ENCODE results near the gene RNU4-1.
"Not testable (repeated sequence)": the region's sequence is repeated elsewhere in the genome, so short reads cannot be mapped to it uniquely, and the experiment has no call there.

Gene RNU4-1

DNA sequence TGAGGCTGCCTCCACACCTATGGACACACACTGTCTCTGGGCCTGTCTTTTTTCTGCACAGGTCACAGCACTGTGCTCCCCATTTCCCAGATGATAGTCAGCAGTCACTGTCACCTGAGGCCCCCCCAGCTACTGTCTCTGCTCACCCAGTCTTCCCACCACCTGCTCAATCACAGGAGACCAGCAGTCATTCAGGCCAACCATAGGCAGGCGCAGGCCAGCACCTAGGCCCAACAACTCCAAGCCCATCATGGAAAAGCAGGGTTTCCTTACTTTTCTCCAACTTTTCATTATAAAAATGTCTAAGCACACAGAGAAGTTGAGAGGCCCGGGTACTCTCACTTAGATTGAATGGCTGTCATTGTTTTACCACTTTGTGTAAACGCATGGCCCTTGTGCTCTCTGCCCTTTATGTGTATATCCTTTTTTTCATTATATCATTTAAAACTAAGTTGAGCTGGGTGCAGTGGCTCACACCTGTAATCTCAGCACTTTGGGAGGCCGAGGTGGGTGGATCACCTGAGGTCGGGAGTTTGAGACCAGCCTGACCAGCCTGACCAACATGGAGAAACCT, 34.6 kb downstream of the RNU4-1 start:
- DNase-seq (ENCODE audit: low read depth in 2 of 2): no peak

GRCh38 chr12:120257041-120257821, 35.8 kb downstream of the RNU4-1 start:
- no peak for DNase-seq (ENCODE audit: low read depth in 2 of 2)

DNA sequence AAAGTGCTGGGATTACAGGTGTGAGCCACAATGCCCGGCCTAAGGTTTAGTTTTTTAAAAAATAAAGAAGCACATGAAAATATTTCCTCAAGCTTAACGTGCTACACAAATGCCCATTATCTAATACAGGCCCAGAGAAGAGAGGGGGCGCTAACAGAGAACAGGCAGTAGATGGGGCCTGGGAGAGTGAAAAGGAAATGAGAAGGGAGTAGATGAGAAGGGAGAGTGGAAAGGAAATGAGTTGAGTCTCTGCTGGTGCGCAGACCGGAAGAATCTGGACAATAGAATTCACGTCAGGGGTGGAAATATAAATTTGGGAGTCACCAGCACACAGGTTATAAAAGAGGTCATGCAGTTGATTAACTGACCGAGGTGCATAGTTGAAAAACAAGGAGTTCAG, 38.2 kb downstream of the RNU4-1 start:
- DNase-seq (ENCODE audit: low read depth in 2 of 2): no peak

DNA sequence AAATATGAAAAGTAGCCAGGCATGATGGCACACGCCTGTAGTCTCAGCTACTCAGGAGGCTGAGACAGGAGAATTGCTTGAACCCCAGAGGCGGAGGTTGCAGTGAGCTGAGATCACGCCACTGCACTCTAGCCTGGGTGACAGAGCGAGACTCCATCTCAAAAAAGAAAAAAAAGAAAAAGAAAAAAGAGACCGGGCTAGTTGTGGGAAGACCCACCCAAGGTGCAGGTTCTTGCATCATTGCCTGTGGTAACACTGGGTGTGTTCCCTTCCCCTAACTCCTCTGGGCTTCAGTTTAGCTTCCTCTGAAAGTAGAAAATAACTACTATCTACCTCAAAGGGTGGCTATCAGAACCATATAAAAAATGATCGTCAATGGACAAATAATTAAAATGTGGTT, 39.7 kb downstream of the RNU4-1 start:
- DNase-seq (ENCODE audit: low read depth in 2 of 2): not testable (repeated sequence)

GRCh38 chr12:120252071-120252906, 40.7 kb downstream of the RNU4-1 start:
- DNase-seq (ENCODE audit: low read depth in 2 of 2): peak; percentile 73 to 81

DNA sequence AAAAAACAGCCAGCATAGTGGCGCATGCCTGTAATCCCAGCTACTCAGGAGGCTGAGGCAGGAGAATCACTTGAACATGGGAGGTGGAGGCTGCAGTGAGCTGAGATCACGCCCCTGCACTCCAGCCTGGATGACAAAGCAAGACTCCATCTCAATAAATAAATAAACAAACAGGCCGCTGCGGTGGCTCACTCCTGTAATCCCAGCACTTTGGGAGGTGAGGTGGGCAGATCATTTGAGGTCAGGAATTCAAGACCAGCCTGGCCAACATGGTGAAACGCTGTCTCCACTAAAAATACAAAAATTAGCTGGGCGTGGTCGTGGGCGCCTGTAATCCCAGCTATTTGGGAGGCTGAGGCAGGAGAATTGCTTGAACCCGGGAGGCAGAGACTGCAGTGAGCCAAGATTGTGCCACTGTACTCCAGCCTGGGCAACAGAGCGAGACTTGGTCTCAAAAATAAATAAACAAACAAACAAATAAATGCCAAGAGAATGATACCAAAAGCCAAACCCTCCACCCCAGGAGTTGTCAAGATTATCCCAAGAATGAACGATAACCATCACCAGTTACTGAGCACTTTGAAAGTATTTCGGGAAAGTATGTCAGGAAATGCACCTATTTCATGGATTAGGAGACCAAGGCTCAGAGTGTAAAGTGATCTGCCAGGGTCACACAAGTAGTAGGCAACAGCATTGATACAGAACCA, 41.5 kb downstream of the RNU4-1 start:
- not testable (repeated sequence) for DNase-seq (ENCODE audit: low read depth in 2 of 2)

DNA sequence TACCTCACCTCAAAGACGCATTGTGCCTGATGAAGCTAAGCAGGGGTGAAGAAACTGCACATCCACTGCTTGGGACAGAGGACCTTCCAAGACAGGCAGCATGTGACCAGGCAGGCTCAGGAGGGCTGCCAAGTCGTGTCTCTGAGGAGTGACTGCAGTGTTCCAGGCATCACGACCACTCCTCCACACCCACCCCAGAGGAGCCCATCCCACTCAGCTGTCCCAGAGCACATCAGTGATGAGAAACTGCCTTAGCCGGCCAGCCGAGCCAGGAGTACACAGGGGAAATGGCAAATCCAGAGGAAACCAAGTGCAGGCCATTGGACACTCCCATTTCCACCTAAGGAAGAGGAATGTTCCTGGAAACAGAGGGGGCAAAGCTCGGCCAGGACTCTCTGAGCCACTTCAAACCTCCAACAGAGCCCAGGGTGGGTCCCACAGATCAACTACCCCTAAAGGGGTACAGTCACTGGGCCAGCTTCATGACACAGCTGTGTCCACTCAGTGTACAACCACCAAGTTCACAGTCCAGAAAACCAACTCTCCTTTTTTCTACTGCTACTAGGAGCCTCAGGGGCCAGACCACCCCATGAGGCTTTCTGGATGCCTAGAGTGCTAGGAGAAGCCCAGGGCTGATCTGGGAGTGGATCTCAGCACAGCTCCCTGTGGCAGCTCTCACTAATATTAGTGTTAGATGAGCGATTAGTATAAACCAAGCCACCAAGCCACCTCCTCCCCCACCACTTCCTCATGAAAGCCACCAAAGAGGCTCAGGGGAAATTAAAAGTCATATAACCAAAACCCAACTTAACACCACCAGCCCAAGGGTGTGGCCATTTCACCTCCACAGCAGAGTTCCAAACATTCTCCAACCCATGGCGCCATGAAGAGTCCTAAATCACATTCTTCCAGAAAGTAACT, 42.9 kb downstream of the RNU4-1 start:
- no peak for DNase-seq (ENCODE audit: low read depth in 2 of 2)

GRCh38 chr12:120249266-120249874, 43.7 kb downstream of the RNU4-1 start:
- DNase-seq (ENCODE audit: low read depth in 2 of 2): no peak

DNA sequence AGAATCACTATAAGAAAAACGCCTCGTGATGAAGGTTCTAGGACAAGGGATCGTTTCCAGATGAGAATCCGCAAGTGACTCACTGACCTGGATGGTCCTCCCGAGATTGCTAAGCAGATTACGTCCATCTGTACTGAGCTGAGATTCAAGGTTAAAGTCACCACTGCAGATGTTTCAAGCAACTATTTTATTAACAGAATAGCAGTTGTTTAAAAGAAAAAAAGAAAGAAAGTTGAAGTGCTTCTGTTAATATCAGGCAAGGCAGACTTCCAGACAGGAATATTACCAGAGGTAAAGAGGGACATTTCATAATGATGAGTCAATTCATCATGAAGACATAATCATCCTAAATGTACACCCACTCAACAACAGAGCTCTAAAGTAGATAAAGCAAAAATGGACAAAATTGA, 45.4 kb downstream of the RNU4-1 start:
- no peak for DNase-seq (ENCODE audit: low read depth in 2 of 2)

DNA sequence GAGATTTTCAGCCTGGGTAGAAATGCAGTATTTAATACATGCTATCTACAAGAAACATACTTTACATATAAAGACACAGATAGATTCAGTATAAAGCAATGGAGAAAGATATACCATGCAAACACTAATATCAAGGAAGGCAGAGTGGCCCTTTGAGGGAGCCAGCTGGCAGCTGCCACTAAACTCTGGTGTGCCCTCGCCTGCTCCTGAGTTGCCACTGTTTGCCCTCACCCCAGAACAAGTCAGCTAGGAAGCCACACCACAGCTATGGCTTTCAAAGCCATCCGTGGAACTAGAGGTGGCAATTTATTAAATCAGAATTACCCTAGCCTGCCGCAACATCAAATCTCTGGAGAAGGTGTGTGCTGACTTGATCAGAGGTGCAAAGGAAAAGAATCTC, 45.9 kb downstream of the RNU4-1 start:
- no peak for DNase-seq (ENCODE audit: low read depth in 2 of 2)

GRCh38 chr12:120246705-120247104, 46.3 kb downstream of the RNU4-1 start:
- DNase-seq (ENCODE audit: low read depth in 2 of 2): not testable (repeated sequence)
